ENCODE data around the gene DGKD.

The DGKD gene

GRCh38 chr2:233433029-233433428 is 78.7 kb downstream of the DGKD start:
- FAIRE-seq, result no peak

DNA sequence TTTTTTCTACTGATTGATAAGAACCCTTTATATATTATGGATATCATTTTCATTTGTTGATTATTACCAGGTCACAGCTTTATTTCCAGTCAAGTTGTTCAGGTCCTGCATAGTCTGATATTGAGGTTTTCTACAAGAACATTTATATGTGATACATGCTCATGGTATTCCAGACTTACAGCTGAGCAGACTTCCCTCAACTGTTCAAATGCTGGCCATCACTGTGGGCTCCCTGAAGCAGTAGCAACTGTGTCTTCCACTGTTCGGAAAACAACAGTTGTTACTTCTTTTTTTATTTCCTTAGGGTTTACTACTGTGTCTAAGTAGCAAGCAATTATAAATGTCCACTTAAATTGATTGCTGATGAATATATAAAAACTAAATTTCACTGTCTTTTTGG is 79.5 kb downstream of the DGKD start:
- FAIRE-seq, result no peak

DNA sequence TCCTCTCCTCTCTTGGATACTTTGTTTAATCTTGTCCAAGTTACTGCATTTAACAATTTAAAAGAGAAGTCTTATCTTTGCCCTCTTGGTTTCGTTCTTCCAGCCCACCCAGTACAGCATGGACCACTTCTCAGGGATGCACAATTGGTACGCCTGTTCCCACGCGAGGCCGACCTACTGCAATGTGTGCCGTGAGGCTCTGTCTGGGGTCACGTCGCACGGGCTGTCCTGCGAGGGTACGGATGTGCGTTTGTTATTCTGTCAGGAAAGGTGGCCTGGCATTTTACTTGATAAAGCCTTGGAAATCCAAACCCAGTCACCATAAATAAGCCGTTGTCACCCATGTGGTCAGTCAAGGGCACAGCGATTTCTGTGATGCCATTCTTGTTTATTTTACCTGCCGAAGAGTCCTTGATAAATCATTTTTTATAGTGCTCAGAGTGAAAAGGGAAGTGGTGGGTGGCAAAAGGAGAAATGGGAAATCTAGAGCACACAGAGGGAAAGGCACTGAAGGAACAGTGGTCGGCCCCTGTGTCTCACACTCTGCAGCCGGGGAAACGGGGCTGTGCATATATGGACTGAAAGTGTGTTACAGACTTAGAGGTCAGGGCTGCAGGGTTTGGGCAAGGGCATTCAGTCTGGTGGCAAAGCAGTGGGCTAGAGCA is 80.5 kb downstream of the DGKD start:
- no peak for FAIRE-seq

GRCh38 chr2:233435436-233436190 is 81.3 kb downstream of the DGKD start:
- no peak for FAIRE-seq

GRCh38 chr2:233436191-233436581 is 81.9 kb downstream of the DGKD start:
- no peak for FAIRE-seq

DNA sequence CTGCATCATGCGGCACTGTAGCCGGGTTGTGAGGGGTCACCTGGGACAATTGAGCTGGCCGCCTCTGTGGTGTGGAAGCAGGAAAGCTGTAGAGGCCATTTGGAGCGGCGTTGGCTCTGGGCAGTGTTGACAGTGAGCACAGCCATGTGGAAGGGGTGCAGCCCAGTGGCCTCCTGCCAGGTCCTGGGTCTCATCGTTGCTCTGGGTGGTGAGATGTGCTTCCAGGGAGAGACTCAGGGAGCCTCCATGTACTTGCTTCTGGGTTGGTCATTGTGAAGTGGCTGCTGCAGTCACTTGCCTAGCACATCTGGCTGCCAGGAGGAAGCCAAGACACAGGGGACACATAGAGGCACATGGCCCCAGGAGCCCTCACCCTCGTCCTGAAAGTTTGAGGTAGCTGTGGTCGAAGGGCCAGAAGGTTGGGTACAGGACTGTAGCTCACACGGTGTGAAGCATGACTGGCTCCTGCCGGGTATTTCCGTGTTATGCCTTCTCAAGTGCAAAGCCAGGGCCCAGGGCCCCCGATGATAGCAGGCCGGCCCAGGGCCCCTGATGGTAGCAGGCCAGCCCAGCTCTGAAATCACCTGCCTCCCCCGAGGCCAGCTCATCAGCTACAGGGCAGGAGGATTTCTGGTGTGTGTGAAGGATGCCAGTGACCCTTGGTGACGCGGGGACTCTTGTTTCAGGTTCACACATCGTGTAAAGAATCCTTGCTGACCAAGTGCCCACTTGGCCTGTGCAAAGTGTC is 82.6 kb downstream of the DGKD start:
- no peak for FAIRE-seq

- FAIRE-seq, result no peak
Observed at GRCh38 chr2:233437439-233437955, 83.2 kb downstream of the DGKD start.

GRCh38 chr2:233438573-233439147 is 84.4 kb downstream of the DGKD start:
- no peak for FAIRE-seq

GRCh38 chr2:233439191-233439590 is 84.9 kb downstream of the DGKD start:
- no peak for FAIRE-seq

- no peak for FAIRE-seq
Observed at GRCh38 chr2:233440314-233440713, 86.0 kb downstream of the DGKD start.

- no peak for FAIRE-seq
Observed at GRCh38 chr2:233440714-233441113, 86.4 kb downstream of the DGKD start.

- no peak for FAIRE-seq
Observed at GRCh38 chr2:233441161-233442027, 87.1 kb downstream of the DGKD start.

DNA sequence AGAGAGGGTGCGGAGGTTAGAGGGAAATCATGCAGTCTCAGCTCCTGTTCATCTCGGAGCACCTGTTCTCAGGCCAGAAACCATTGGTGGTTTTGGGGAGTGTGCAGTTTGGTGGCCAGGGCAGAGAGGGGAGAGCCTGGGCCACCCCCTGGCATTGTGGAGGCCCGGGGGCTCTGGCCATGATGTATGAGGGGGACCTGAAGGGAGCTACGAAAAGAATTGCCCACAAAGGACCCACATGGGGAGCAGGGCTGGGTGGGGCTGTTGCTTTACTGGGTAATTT is 87.7 kb downstream of the DGKD start:
- FAIRE-seq, result no peak

DNA sequence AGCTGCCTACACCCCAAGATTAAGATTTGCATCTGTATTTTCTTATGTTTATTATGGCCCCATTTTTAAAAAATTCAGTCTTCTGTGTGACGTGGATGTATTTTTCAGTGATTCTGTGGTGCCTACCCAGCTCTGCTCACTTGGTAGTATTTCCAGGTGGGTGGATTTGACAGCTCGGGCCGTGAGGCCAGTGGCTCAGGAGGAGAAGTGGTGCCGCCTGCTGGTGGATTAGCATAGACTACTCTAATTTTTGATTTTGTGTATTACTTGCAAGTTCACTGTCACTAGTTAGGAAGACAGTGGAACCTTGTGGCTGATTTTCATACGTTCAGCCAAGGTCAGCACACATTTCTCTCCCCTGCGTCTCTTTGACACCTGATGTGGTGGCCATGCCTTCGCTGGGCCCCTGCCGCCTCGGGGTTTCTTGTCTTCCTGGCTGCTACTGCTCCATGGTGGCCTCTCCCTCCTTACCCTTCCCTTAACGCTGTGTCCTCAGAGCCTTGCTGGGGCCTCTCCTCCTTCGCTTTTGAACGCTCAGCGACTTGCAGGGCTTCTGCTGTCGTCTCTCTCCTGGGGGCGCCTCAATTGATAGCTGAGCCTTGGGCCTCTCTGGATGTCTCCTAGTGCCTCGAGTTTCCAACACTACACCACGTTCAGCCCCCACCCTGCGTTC is 89.4 kb downstream of the DGKD start:
- peak; percentile 92 for FAIRE-seq

DNA sequence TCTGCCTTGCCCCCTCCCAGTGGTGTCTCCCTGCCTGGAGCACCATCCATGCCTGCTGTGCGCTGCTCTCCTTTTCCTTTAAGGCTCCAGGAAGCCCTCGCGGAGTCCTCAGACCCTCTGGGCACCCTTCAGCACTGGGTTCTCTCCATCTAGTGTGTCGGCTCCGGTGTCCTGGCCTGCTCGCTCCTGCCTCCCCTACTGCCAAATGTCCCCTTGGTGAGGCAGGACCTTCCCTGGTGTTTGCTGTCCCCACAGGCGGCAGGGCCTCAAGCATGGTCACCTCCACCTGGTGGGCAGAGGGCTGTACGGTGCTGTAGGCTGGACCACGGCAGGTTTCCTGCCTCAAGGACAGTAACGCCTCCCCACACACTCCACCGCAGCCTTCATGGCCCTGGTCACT is 90.2 kb downstream of the DGKD start:
- no peak for FAIRE-seq

- FAIRE-seq, result no peak
Observed at GRCh38 chr2:233445152-233445830, 91.0 kb downstream of the DGKD start.

GRCh38 chr2:233446121-233446520 is 91.8 kb downstream of the DGKD start:
- FAIRE-seq, result no peak

DNA sequence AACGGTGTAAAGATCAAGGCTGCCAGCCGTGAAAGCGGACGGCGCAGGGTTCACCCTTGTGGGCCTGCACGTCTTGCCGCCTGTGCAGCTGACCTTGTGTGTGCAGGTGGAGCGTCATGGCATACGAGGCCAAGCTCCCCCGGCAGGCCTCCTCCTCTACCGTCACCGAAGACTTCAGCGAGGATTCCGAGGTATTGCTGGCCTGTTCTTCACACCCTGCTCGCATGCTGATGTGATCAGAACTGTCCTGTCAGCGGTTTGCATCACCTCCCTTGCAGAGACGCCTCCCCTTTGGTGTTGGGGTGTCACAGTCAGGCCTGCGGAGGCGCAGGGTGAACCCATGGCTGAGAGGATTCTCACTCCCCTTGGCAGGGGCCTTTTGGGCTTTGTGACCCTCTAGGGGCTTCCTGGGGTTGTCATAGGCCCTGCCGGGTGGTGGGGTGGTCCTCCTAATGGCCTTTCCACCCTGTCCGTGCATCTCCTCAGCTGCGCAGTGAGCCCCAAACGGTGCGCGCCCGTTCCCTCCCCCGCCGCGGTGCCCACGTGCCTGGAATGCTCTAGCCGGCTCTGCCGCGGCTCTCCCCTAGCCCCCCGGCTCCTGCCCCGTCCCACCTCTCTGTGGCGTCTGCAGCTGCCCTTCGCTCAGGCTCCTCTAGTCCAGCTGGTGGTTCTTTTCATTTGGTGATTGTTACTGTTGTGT is 92.5 kb downstream of the DGKD start:
- FAIRE-seq, result no peak

GRCh38 chr2:233447506-233448219 is 93.4 kb downstream of the DGKD start:
- no peak for FAIRE-seq

- no peak for FAIRE-seq
Observed at GRCh38 chr2:233448220-233448559, 93.9 kb downstream of the DGKD start.

Measured in G401.6 (cell line).